Tibial artery (tissue), 4 donors: Measurements from ENCODE around the gene PIK3R4.

Source experiments
- DNase-seq, 2 donors: peaks; one replicate each; pipeline ENCODE4 v3.0.0-alpha.2; 2019
- H3K27ac ChIP-seq, 2 donors: fragments of 200-600 bp; sonication (generic) in 1 of 2; 1 replicate in 1 of 2; 2 replicates in 1 of 2; pipeline ENCODE4 v1.5.1; 2018 to 2019; ENCODE audit warnings: mild to moderate bottlenecking in 1 of 2
- H3K27me3 ChIP-seq, 2 donors: fragments of 200-600 bp; sonication (generic) in 1 of 2; one replicate each; pipeline versions ENCODE4 v1.5.1 to v1.6.0; 2016 to 2019
- H3K36me3 ChIP-seq, 3 donors: fragments of 200-600 bp; sonication (generic) in 2 of 3; one replicate each; pipeline ENCODE4 v1.5.1; 2016 to 2019; ENCODE audit warnings: mild to moderate bottlenecking in 2 of 3
- H3K4me1 ChIP-seq, 4 donors: fragments of 200-600 bp; sonication (generic) in 2 of 4; 1 replicate in 3 of 4; 2 replicates in 1 of 4; pipeline ENCODE4 v1.5.1; 2016 to 2019
- H3K4me3 ChIP-seq, 2 donors: fragments of 200-600 bp; sonication (generic) in 1 of 2; 1 replicate in 1 of 2; 2 replicates in 1 of 2; pipeline ENCODE4 v1.5.1; 2018 to 2019; ENCODE audit warnings: mild to moderate bottlenecking in 2 of 2
- H3K9me3 ChIP-seq, 3 donors: fragments of 200-600 bp; sonication (generic) in 1 of 3; one replicate each; pipeline ENCODE4 v1.5.1; 2016 to 2019
- intact Hi-C: fragments of 100-400 bp; cut with DNase I; formaldehyde crosslinking; loops from one replicate; pipeline ENCODE4 v1.15.0; 2023; ENCODE audit warnings: low total_unique reads
- TF ChIP-seq, protein P1 (sequence below), 2 experiments: fragments of 200-600 bp in 1 of 2; fragments of 450-650 bp in 1 of 2; IDR thresholded peaks; one replicate each; pipeline ENCODE4 v1.5.1; 2017 to 2019; ENCODE audit warnings: antibody characterized with exemption in 2 of 2, mild to moderate bottlenecking in 1 of 2, moderate library complexity in 1 of 2

PIK3R4 gene

DNA sequence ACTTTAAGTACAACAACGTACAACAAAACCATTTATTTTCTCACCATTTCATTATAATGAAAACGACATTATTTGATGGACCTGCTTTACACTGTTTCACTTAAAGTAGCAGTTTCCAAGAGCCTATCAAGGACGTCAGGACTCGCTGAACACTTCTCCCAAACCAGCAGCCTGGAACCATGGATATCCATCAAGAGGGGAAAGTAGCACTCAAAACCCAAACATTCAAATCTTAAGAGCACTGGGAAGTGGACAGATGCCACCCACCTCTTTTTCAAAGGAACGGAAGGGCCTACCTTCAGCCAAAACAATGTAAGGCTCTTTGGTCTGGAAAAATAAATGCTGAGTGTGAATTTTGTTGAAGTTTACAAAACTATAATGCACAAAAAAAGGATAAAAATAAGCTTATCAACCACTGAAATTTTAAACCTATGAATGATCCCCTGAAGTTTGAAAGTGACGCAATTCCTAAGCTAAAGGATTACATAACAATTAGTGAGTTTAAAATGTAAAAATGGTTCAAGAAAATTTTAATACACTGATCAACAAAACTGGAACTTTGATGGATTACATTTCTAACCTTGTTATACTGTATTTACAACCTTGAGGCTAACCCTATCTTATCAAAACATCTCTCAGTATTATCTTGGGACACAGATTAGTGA, 4.6 kb downstream of the PIK3R4 start:
- Histone ChIP-seq H3K9me3 (no peaks in the 10 kb centered on the region), H3K4me3 (no peak overlapping the region)
- intact Hi-C loops: no loop called here

DNA sequence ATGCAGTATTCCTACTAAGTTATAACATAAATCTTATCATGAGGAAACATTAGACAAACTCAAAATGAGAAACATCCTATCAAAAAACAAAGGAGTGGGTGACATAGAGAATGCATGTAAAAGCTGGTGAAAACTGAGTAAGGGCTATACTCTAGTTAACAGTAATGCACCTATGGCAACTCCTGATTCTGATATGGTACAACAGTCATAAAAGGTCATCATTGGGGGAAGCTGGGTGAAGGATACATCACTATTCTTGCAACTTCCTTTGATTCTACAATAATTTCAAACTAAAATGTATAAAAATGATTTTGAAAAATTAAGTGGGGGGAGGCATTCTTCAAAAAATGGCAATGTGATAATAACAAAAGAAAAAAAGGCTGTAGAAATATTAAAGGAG, 6.8 kb downstream of the PIK3R4 start:
- H3K4me1 ChIP-seq: peaks cover 0 to 35% (median 28%) of the 10 kb centered on the region in 4 donors
- peaks cover 5 to 14% (median 5%) of the 10 kb centered on the region in 3 donors for H3K36me3 ChIP-seq
- no peak for DNase-seq
- intact Hi-C loops: no loop called here
- H3K9me3 ChIP-seq: no peaks in the 10 kb centered on the region
- TF ChIP-seq, protein P1, sequence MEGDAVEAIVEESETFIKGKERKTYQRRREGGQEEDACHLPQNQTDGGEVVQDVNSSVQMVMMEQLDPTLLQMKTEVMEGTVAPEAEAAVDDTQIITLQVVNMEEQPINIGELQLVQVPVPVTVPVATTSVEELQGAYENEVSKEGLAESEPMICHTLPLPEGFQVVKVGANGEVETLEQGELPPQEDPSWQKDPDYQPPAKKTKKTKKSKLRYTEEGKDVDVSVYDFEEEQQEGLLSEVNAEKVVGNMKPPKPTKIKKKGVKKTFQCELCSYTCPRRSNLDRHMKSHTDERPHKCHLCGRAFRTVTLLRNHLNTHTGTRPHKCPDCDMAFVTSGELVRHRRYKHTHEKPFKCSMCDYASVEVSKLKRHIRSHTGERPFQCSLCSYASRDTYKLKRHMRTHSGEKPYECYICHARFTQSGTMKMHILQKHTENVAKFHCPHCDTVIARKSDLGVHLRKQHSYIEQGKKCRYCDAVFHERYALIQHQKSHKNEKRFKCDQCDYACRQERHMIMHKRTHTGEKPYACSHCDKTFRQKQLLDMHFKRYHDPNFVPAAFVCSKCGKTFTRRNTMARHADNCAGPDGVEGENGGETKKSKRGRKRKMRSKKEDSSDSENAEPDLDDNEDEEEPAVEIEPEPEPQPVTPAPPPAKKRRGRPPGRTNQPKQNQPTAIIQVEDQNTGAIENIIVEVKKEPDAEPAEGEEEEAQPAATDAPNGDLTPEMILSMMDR (IDR thresholded peaks at IDR 0.05): no peak
- H3K4me3 ChIP-seq: no peak overlapping the region
- no peak overlapping the region for H3K27ac ChIP-seq
- H3K27me3 ChIP-seq: no peaks in the 10 kb centered on the region

More for the DNA sequence above, 4.6 kb downstream of the PIK3R4 start:
- Histone ChIP-seq H3K4me1 (peaks cover 0 to 49% (median 40%) of the 10 kb centered on the region in 4 donors), H3K36me3 (peaks cover 0 to 7% (median 5%) of the 10 kb centered on the region in 3 donors), H3K27ac (no peak overlapping the region), H3K27me3 (no peaks in the 10 kb centered on the region)
- no peak for DNase-seq
- TF ChIP-seq, protein P1 (IDR thresholded peaks at IDR 0.05): no peak

DNA sequence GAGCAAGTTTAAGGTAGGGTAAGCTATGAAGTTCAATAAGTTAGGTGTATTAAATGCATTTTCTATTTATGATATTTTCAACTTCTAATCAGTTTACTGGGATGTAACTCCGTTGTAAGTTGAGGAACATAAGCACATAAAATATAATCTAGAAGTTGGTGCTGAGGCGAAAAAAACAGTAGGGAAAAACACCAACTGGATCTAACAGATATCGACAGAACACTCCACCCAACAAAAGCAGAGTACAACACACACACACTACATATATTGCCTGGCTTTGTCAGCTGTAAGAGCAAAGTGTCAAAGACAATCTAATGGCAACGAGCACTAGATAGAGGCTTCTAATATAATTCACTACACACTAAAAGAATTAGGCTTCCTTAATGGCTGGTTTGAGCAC, 8.4 kb downstream of the PIK3R4 start:
- Histone ChIP-seq H3K36me3 (peaks cover 3 to 23% (median 13%) of the 10 kb centered on the region in 3 donors), H3K4me1 (peaks cover 0 to 19% (median 13%) of the 10 kb centered on the region in 4 donors), H3K9me3 (no peaks in the 10 kb centered on the region), H3K27me3 (no peaks in the 10 kb centered on the region), H3K27ac (no peak overlapping the region), H3K4me3 (no peak overlapping the region)
- TF ChIP-seq, protein P1 (IDR thresholded peaks at IDR 0.05): no peak
- no peak for DNase-seq
- intact Hi-C loops: no loop called here

DNA sequence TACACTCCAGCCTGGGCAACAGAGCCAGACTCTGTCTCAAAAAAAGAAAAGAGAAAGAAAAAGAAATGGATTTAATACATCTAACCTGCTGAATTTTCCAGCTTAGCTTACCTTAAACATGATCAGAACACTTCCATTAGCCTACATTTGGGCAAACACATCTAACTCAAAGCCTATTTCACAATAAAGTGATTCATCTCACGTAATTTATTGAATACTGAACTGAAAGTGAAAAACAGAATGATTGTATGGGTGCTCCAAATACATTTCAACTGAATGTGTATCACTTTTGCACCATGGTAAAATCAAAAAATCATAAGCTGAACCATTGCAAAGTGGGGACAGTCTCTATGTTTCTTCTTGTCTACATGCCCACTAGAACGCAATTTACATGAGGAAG, 9.0 kb downstream of the PIK3R4 start:
- Histone ChIP-seq H3K27me3 (no peaks in the 10 kb centered on the region), H3K4me1 (peaks cover 0 to 14% (median 10%) of the 10 kb centered on the region in 4 donors), H3K27ac (no peak overlapping the region), H3K9me3 (no peaks in the 10 kb centered on the region), H3K36me3 (peaks cover 0 to 25% (median 17%) of the 10 kb centered on the region in 3 donors), H3K4me3 (no peak overlapping the region)
- DNase-seq: no peak
- intact Hi-C loops: no loop called here
- TF ChIP-seq, protein P1 (IDR thresholded peaks at IDR 0.05): no peak

DNA sequence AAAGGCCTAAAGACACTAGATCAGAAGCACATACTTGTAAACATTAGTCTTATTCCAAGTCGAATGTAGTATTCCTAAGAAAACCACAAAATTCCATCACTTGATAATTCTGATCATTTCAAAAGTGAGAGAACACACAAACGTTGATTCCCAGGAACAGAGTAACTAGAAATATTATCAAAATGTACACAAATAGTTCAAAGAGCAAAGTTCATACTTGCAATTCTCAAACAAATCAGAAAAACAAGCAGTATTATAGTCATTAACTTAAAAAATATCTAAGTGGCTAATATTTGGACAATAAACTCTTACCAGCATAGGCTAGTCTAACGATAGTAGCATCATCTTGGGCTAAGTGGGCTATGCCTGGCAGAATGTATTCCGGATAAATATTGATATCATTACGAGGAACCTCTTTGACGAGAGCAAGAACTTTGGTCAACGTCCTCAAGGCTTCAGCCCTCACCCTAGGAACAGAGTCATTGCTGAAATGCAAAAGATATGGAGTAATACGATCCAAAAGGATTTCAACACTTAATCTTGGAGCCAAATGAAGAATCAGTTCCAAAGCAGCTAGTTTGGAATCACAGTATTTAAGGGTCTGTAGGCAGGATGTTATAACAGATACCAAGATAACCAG, 13.3 kb downstream of the PIK3R4 start:
- Histone ChIP-seq H3K27me3 (no peaks in the 10 kb centered on the region), H3K9me3 (no peaks in the 10 kb centered on the region), H3K4me3 (no peak overlapping the region), H3K27ac (no peak overlapping the region), H3K4me1 (no peaks in the 10 kb centered on the region), H3K36me3 (peaks cover 0 to 18% (median 17%) of the 10 kb centered on the region in 3 donors)
- intact Hi-C loops: no loop called here
- no peak for DNase-seq
- TF ChIP-seq, protein P1 (IDR thresholded peaks at IDR 0.05): no peak
